Adrenal gland (tissue), 12 donors: Measurements from ENCODE around the gene GALNT11. TPM values are rescaled to one million over a fixed set of nuclear protein-coding genes. Genes with fewer than 3 reads are reported as not detected.

Experiments used
- DNase-seq, 7 donors: peaks; one replicate each; pipeline ENCODE4 v3.0.0-alpha.2; 2019 to 2020
- H3K27ac ChIP-seq, 5 donors: fragments of 200-600 bp; sonication (generic) in 4 of 5; 1 replicate in 3 of 5; 2 replicates in 2 of 5; pipeline versions ENCODE4 v1.5.1 to v1.8.0; 2016 to 2020; ENCODE audit warnings: mild to moderate bottlenecking in 1 of 5
- H3K27me3 ChIP-seq: fragments of 200-600 bp; 2 replicates; pipeline ENCODE4 v1.8.0; 2021
- H3K36me3 ChIP-seq, 2 donors: fragments of 200-600 bp; replicated peaks in 1 of 2; 1 replicate in 1 of 2; 2 replicates in 1 of 2; pipeline versions ENCODE4 v1.5.1 to v1.8.0; 2018 to 2022
- H3K4me1 ChIP-seq, 2 donors: fragments of 200-600 bp; replicated peaks in 1 of 2; 1 replicate in 1 of 2; 2 replicates in 1 of 2; pipeline versions ENCODE4 v1.5.1 to v1.8.0; 2018 to 2021
- H3K4me3 ChIP-seq, 4 donors: fragments of 200-600 bp; sonication (generic) in 3 of 4; one replicate each; pipeline ENCODE4 v1.5.1; 2016 to 2018
- H3K9me3 ChIP-seq, 3 donors: fragments of 200-600 bp; sonication (generic) in 1 of 3; replicated peaks in 1 of 3; 1 replicate in 2 of 3; 2 replicates in 1 of 3; pipeline versions ENCODE4 v1.5.1 to v1.8.0; 2016 to 2021
- POLR2A ChIP-seq, 2 donors: fragments of 450-650 bp; IDR thresholded peaks; one replicate each; pipeline ENCODE4 v1.6.1; 2017; ENCODE audit warnings: antibody characterized with exemption in 2 of 2, mild to moderate bottlenecking in 2 of 2, moderate library complexity in 1 of 2
- WGBS, 4 donors: extraction: QIAGEN DNeasy Blood & Tissue Kit in 2 of 4; methylation state at CpG; one replicate each; pipeline versions ENCODE4 v1.1.5 to v1.1.7; 2013 to 2017; 5-methylcytosine and 5-hydroxymethylcytosine counted together
- intact Hi-C, 2 donors: fragments of 100-400 bp; cut with DNase I; formaldehyde crosslinking; loops; one replicate each; pipeline versions ENCODE4 v1.14.1 to v1.15.0; 2022 to 2023
- polyA plus RNA-seq, 3 donors: library from polyadenylated mRNA; stranded (reverse); fragments of 200-250 nt in 2 of 3; fragments of 350-450 nt in 1 of 3; fragmentation: Illumina TruSeq in 1 of 3; extraction: RNeasy Lipid Tissue Mini Kit (QIAGEN cat#74804) in 1 of 3; gene quantifications; one replicate each; pipeline ENCODE4 v1.2.3, GENCODE V29; 2013 to 2014
- total RNA-seq, 9 donors: library from RNA; depleted of rRNA in 4 of 9; stranded (reverse); fragments of >200 nt in 4 of 9; fragments of 120-200 nt in 1 of 9; fragmentation: NEBNext Ultra II Directional in 1 of 9; extraction: Animal tissue kit (Norgen Biotek cat#: 25700) in 1 of 9; gene quantifications; one replicate each; pipeline versions ENCODE4 v1.1.0 to v1.2.4, GENCODE V29; 2013 to 2023
- TF ChIP-seq, protein P1 (sequence below), 6 experiments: fragments of 450-650 bp in 4 of 6; fragments of 200-600 bp in 2 of 6; sonication (generic) in 1 of 6; IDR thresholded peaks; 1 replicate in 5 of 6; 2 replicates in 1 of 6; pipeline versions ENCODE4 v1.5.1 to v1.8.0; 2016 to 2021; ENCODE audit warnings: antibody characterized with exemption in 6 of 6, mild to moderate bottlenecking in 2 of 6, moderate library complexity in 1 of 6
- donor health status: healthy with polysubstance abuse.
- donor health status: Bipolar disorder and iron deficiency.
- donor health status: DM: yes; HTN: yes; CAD: no.
- donor health status: DM: no; HTN: no; CAD: no.
- donor health status: DM: no; HTN: no; CAD: no.
- donor health status: DM: yes; HTN: yes; CAD: no.

Gene GALNT11
- total and polyA plus RNA-seq, 12 donors: 23.2 to 51.3 (median 38.5) TPM

DNA sequence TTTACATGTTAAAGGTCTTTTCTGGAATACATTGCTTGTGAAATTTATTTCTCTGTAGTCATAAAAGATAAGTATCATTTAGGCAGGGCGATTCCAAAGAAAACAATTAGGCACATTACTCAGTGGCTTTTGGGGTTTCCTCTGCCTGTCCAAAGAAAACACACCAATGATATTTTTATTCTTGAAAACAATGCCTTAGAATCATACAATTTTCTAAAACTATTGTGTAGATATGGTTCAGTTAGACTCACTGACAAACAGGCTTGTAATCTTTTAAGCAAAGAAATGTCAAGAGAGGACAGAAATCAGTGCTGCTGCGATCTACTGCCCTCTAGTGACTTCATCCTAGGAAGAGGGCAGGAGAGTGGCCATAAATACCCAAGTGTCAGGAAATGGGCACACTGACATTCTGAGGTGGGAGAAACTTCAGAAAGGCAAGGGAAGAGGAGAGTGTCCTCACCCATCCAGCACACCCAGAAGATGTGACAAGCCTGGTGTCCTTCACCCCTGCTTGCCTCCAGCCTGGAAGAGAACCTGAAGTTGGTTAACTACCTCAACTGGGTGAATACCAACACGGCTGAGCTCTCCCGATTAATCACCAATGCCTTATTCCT is 120.5 kb downstream of the GALNT11 start:
- Histone ChIP-seq H3K4me3 (no peak overlapping the region), H3K36me3 (peaks cover 0 to 84% of the 10 kb centered on the region in 2 donors), H3K27ac (peak overlapping the region in 1 of 5 donors; percentile 2), H3K9me3 (no peaks in the 10 kb centered on the region), H3K4me1 (peaks cover 0 to 7% of the 10 kb centered on the region in 2 donors), H3K27me3 (no peaks in the 10 kb centered on the region)
- DNase-seq: peak in 4 of 7 donors; percentile 37 to 52 (median 42)
- 64 to 72% (median 68%) methylated on average over 4 of the region's 4 CpGs for WGBS, 4 donors
- intact Hi-C loops: no loop called here
- TF ChIP-seq, protein P1, sequence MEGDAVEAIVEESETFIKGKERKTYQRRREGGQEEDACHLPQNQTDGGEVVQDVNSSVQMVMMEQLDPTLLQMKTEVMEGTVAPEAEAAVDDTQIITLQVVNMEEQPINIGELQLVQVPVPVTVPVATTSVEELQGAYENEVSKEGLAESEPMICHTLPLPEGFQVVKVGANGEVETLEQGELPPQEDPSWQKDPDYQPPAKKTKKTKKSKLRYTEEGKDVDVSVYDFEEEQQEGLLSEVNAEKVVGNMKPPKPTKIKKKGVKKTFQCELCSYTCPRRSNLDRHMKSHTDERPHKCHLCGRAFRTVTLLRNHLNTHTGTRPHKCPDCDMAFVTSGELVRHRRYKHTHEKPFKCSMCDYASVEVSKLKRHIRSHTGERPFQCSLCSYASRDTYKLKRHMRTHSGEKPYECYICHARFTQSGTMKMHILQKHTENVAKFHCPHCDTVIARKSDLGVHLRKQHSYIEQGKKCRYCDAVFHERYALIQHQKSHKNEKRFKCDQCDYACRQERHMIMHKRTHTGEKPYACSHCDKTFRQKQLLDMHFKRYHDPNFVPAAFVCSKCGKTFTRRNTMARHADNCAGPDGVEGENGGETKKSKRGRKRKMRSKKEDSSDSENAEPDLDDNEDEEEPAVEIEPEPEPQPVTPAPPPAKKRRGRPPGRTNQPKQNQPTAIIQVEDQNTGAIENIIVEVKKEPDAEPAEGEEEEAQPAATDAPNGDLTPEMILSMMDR (IDR thresholded peaks at IDR 0.05): peak; percentile 24 to 63 (median 58)
- TF ChIP-seq POLR2A (IDR thresholded peaks at IDR 0.05): no peak

DNA sequence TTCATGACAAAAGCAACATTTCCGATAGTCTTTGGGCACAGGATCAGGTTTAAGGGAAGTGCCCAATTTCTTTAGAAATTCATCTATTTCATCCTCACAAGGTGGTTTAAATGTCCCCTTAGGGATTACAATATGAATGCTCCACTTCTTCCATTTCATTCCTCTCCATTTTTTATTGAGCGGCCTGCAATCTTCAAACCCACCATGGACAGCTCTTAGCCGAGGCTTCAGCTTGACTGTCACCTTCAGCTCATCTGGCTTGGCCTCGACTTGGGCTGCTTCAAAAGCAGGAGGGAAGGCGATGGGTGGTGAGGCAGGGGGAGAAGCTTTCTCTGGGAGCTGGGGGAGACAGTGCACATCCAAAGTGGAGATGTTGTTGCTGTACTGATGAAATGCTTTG is 123.2 kb downstream of the GALNT11 start:
- H3K4me1 ChIP-seq: peaks cover 0 to 7% of the 10 kb centered on the region in 2 donors
- H3K9me3 ChIP-seq: no peaks in the 10 kb centered on the region
- H3K27me3 ChIP-seq: no peaks in the 10 kb centered on the region
- no peak for TF ChIP-seq POLR2A (IDR thresholded peaks at IDR 0.05)
- TF ChIP-seq, protein P1 (IDR thresholded peaks at IDR 0.05): no peak
- H3K36me3 ChIP-seq: peaks cover 0 to 86% of the 10 kb centered on the region in 2 donors
- intact Hi-C loops: no loop called here
- no peak overlapping the region for H3K27ac ChIP-seq
- H3K4me3 ChIP-seq: no peak overlapping the region
- 88 to 93% (median 91%) methylated on average over 5 of the region's 5 CpGs for WGBS, 4 donors
- DNase-seq: no peak

DNA sequence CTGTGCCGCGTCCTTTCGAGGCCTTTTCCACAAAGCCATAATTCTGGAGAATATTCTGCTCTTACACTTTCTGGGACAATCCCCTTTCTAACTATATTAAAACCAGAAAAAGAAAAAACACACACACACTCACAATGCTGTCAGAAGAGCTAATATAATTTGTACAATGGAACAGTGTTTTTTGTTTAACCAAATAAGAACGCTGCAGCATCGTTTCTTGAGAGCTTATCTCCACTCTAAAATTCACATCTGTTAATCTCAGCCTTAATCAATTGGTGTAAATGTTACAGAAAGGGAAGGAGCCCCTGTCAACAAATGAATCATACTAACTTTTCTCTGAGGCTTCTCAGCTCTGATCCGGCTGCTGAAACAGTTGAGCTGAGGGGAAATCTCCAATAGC is 123.9 kb downstream of the GALNT11 start:
- peaks cover 0 to 86% of the 10 kb centered on the region in 2 donors for H3K36me3 ChIP-seq
- H3K27me3 ChIP-seq: no peaks in the 10 kb centered on the region
- 78 to 85% (median 82%) methylated on average over 6 of the region's 6 CpGs for WGBS, 4 donors
- H3K9me3 ChIP-seq: no peaks in the 10 kb centered on the region
- H3K4me1 ChIP-seq: peaks cover 0 to 7% of the 10 kb centered on the region in 2 donors
- intact Hi-C loops: no loop called here
- no peak for DNase-seq
- no peak overlapping the region for H3K27ac ChIP-seq
- TF ChIP-seq, protein P1 (IDR thresholded peaks at IDR 0.05): no peak
- TF ChIP-seq POLR2A (IDR thresholded peaks at IDR 0.05): no peak
- no peak overlapping the region for H3K4me3 ChIP-seq

DNA sequence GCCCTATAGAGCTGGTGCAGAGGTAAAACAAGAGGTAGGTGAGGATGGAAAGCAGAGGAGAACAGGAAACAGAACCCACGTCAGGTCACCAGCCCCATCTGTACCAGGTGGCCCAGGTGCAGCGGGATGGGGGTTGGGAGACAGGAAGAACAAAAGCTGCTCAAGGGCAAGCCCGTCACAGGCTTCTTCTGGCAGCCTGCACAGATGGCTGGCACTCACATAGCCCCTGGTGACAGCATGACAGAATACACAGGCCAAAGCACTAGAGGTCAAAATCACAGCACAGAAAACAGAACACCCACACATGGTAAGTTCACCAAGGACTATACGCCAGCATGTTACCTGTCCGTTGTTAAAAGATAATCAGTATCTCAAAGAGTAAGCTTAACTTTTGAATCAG is 126.8 kb downstream of the GALNT11 start:
- intact Hi-C loops: no loop called here
- H3K36me3 ChIP-seq: peaks cover 0 to 87% of the 10 kb centered on the region in 2 donors
- H3K27me3 ChIP-seq: no peaks in the 10 kb centered on the region
- no peak overlapping the region for H3K4me3 ChIP-seq
- no peak for TF ChIP-seq POLR2A (IDR thresholded peaks at IDR 0.05)
- TF ChIP-seq, protein P1 (IDR thresholded peaks at IDR 0.05): no peak
- WGBS, 4 donors: 82 to 95% (median 86%) methylated on average over 4 to 5 of the region's 5 CpGs
- no peak for DNase-seq
- no peak overlapping the region for H3K27ac ChIP-seq
- H3K4me1 ChIP-seq: no peaks in the 10 kb centered on the region
- no peaks in the 10 kb centered on the region for H3K9me3 ChIP-seq
